NOMO-1 (cell line): ENCODE data around the gene FOS.

Experiments
- DNase-seq, 2 experiments: peaks; one replicate each; lab custom pipeline; 2025; ENCODE audit not compliant: unreplicated experiment in 2 of 2; lab: John Stamatoyannopoulos, UW

Gene FOS

DNA sequence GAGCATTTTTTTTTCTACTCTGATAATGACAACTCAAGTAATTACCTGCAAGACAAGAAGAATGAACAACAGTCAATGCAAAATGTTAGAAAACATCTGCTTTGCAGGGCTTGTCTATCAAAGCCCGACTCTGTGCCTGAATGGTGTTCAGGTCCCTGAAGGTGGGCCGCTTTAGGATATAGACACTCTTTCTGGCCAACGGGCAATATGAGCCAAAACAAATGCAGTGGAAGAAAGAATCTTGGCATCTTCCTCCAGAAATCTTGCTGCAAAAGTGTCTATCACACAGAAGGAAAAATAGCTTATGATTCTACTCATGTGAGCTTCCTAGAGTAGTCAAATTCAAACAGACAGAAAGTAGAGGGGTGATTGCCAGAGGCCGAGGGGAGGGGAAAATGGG is 32.7 kb downstream of the FOS start:
- DNase-seq, result no peak

DNA sequence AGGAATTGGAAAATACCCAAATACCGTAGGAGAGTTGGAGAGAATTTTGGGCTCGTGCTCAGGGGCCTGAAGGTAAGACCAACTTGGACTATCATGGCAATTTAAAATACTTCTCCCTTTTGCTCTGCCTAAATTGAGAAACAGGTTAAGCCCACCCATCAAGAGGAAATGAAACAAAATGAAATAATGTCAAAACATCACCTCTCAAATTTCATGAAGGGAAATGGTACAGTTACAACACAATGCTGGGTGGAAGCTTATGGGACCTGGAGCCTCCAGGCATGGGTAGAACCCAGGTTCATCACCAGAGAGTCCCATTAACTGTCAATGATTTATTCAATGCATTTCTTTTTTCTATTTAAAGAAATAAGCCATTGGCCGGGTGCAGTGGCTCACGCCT is 33.7 kb downstream of the FOS start:
- DNase-seq, result peak; percentile 85 to 89

DNA sequence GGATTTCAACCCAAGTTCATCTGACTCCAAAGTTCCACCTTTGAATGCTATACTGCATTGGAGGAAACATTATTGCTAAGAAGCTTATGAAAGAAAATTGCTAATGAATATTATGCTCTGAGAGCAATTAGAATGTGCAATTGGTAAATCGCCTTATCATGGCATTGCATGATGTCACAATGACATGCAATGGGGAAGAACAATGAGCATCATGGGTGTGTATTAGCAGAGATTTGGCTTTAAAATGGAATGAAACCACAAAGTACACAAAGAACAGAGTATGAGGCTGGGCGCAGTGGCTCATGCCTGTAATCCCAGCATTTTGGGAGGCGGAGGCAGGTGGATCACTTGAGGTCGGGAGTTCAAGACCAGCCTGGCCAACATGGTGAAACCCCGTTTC is 34.7 kb downstream of the FOS start:
- DNase-seq, result peak in 1 of 2 experiments; percentile 24

DNA sequence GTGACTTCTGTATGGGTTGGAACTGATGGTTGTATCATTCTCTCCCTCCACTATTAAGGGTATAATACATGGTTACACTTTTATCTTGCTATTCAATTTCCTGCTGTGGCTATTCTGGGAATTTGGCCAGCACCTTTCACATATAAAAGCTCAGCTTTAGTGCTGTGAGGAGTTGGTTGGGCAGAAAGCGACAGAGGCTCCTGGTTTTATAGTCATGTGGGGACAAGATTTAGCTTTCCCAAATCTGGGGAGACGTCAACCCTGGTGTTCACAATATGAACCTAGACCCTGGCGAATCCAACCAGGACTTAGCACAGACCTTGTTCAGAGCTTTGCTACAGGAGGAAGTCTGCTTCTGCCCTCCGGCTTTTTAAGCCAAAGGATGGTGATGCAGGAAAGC is 36.5 kb downstream of the FOS start:
- no peak for DNase-seq

DNA sequence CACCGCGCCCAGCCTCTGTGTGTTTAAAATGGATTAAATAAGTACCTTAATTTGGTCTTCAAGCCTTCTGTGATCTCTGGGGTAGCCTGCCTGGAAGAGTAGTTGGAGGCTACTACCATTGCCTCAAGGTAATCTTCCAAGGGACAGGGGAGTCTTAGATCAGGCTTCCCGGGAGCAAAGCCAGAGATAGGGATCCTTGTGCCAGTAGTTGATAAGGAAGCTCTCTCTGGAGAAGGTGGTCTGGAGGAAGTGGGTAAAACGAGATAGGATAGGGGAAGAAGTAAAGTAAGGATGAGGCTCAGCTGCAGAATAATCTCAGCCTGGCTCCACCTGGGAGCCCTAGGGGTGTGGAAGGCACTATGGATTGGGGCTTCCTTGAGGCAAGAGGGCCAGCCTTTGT is 38.5 kb downstream of the FOS start:
- no peak for DNase-seq

DNA sequence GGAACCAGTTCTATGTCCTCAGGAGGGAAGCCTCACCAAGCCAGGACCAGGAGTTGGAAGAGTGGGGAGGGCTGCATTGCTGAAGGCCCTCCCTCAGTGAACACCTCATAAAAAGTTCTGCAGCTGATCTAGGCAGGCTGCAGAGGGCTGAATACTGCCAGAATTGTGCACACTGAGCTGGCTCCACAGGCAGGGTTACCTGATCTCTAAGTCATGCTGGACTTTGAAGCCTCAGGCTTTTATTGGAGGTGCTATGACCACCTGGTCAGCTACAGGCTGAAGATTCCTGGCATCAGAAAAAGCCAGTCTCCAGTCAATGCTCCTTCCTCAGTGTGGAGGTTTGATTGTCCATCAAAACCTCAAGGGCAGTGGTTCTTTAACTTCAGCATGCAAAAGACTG is 39.7 kb downstream of the FOS start:
- no peak for DNase-seq

DNA sequence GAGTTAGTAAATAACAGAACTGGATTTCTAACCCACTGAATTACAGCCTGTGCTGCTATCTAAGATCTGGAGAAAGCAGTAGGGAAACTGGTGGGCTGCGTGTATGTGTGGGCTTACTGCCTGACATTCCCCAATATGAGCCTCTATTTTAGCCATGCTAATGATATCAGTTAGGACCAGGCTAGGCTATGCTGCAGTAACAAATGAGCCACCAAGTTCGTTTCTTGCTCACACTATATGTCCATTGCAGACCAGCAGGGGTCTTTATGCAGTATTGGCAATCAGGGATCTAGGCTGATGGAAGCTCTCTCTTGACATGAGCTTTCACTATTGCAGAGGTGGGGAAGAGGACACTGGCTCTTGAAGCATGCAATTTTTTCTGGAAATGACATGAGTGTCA is 40.4 kb downstream of the FOS start:
- DNase-seq, result no peak

DNA sequence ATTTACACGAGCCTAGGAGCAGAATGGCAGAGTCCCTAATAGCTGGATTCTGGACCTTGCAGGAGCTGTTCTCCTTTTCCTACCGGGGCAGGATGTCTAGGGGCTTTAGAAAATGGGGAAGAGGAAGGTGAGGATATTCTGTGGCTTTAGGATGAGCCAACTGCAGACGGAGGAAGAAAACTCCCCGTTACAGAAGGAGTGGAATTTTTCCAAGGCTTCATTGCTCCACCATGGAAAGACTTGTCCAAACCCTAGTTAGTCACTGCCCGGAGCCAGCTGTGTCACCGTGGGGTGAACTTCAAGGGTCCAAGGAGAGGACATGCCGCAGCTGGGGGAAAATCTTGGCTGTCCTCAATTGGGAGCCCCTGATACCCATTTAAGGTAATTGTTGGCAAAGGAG is 41.6 kb downstream of the FOS start:
- no peak for DNase-seq

DNA sequence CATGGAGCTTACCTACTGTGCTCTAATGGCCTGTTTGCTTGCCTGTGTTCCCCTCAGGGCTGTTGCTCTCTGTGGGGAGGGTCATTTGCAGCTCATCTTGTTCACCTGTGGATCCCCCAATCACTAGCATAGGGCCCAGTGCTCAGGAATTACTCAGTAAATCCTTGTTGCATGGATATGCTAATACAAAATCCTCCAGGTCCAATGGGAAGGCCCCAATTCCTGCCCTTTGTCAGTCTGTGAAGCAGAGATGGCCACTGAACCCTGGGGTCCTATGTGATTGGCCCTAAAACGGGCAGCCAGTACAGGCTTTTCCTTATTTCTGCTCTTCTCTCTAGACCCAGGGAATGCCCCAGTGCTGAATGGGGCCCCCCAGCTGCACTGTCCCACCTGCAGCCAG is 44.1 kb downstream of the FOS start:
- DNase-seq, result no peak

DNA sequence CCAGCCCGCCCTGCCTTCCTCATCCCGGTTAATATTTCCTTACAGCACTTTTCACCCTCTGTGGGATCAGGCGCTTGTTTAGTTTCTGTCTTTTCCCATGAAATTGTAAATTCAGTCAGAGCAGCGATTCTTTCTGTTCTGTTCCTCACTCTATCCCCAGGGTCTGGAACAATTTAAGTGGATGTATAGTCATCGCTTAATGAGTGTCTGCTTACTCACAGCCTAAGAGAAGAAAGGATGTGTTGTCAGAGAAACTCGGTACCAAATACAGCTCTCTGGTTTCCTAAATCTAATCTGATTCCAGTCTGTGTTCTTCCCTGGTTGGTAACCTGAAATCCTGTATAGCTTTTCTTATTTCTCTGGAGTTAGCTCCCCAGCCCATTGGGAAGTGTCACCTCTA is 44.9 kb downstream of the FOS start:
- DNase-seq, result no peak

DNA sequence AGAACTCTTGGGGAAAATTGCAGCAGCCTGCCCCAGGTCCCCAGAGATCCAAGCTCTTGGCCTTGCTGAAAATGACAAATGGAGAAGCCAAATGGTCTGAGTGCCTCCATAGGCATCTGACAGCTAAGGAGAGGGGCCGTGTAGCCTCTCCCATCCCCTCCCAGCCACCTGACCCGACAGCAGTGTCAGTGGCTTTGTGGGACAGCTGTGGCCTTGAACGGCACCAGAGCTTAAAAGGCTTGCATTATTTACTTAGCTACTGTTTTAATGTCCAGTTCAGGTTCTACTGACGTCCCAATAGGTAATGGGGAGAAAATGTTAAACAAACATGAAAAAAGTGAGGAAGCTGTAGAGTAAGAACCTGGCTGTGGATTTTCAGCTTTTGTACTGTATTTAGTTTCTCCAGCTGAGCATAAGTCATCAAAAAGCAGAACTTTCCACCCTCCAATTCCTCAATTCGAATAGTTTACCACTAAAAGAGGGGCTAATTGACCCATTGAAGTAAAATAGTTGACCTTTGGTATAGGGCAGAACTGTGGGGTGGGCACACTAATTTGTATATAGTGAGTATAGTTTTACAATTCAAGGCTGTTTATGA is 50.0 kb downstream of the FOS start:
- peak in 1 of 2 experiments; percentile 41 for DNase-seq

DNA sequence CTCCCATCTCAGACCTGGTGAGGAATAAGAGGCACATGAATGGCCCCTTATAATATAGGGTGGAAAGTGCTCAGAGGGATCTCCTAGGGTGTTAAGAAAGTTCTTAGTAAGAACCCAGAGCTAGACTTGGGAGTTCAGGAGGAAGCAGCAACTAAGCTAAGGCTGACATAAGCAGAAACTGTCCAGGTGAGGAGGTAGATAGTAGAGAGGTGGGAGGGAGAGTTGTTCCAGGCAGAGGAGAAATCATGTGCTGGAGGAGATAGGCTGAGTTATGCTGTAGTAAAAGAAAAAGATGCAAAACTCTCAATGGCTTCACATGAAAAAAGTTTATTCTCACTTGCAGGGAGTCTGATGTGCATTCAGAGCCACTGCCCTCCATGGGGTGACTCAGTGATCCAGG is 50.7 kb downstream of the FOS start:
- no peak for DNase-seq

DNA sequence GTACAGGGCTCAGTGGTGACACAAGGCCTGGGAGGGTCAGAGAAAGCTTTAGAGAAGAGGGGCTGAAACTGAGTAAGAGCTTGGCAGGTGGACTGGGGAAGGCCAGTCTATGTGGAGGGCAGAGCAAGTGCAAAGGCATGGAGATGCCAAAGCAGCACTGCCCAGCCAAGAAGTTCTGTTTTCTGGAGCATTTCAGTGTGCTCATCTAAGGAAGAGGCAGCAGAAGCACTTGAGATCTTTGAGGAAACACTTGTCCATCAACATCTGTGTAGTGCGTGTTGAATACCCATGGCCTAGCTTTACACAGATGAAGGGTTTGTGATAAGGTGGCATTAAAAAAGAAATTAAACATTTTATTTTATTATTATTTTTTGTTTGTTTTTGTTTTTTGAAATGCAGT is 52.8 kb downstream of the FOS start:
- DNase-seq, result no peak
